Measurements from ENCODE around the gene PRAMEF8. TPM values are rescaled to one million over a fixed set of nuclear protein-coding genes. Genes with fewer than 3 reads are reported as not detected.

Gene PRAMEF8
- total RNA-seq (2022; extraction: Qiagen RNA extraction) = not detected in 5 replicates

GRCh38 chr1:13285037-13285436, at the start of gene PRAMEF8:
PRAMEF8 (minus strand) TSS chr1:13285137; CDS start chr1:13284091, 1,046 bp downstream.

GRCh38 chr1:13315281-13315680, 30.3 kb upstream of the PRAMEF8 start, which contains the start of gene PRAMEF15:
PRAMEF15 (plus strand) TSS chr1:13315581; CDS start chr1:13318408, 2,827 bp downstream.

GRCh38 chr1:13303239-13303638, 18.3 kb upstream of the PRAMEF8 start, which contains the start of gene PRAMEF33:
PRAMEF33 (plus strand) TSS chr1:13303539; CDS start chr1:13305955, 2,416 bp downstream.

GRCh38 chr1:13253898-13254297, 31.0 kb downstream of the PRAMEF8 start, which contains the start of gene PRAMEF5:
PRAMEF5 (plus strand) TSS chr1:13254198; CDS start chr1:13259269, 5,071 bp downstream.

Other genes starting within 250 kb of the PRAMEF8 start
- gene PRAMEF27, start 228.6 kb downstream of the PRAMEF8 start, total RNA-seq (2022; extraction: Qiagen RNA extraction) = not detected in 5 replicates
- not detected in 5 replicates for gene HNRNPCL3, start 224.4 kb downstream of the PRAMEF8 start, total RNA-seq (2022; extraction: Qiagen RNA extraction)
- not detected in 5 replicates for gene PRAMEF25, start 214.4 kb downstream of the PRAMEF8 start, total RNA-seq (2022; extraction: Qiagen RNA extraction)
- not detected in 5 replicates for gene HNRNPCL2, start 168.3 kb downstream of the PRAMEF8 start, total RNA-seq (2022; extraction: Qiagen RNA extraction)
- not detected in 5 replicates for gene PRAMEF26, start 129.1 kb downstream of the PRAMEF8 start, total RNA-seq (2022; extraction: Qiagen RNA extraction)
- not detected in 5 replicates for gene HNRNPCL4, start 119.5 kb downstream of the PRAMEF8 start, total RNA-seq (2022; extraction: Qiagen RNA extraction)
- gene PRAMEF9, start 113.3 kb downstream of the PRAMEF8 start, total RNA-seq (2022; extraction: Qiagen RNA extraction) = not detected in 5 replicates
- gene PRAMEF13, start 83.7 kb downstream of the PRAMEF8 start, total RNA-seq (2022; extraction: Qiagen RNA extraction) = not detected in 5 replicates
- gene PRAMEF18, start 59.0 kb downstream of the PRAMEF8 start, total RNA-seq (2022; extraction: Qiagen RNA extraction) = not detected in 5 replicates
- gene PRAMEF5, start 30.9 kb downstream of the PRAMEF8 start, total RNA-seq (2022; extraction: Qiagen RNA extraction) = not detected in 5 replicates
- not detected in 5 replicates for gene PRAMEF33, start 18.4 kb upstream of the PRAMEF8 start, total RNA-seq (2022; extraction: Qiagen RNA extraction)
- not detected in 5 replicates for gene PRAMEF15, start 30.4 kb upstream of the PRAMEF8 start, total RNA-seq (2022; extraction: Qiagen RNA extraction)
- gene PRAMEF14, start 62.0 kb upstream of the PRAMEF8 start, total RNA-seq (2022; extraction: Qiagen RNA extraction) = not detected in 5 replicates
- not detected in 5 replicates for gene PRAMEF19, start 86.8 kb upstream of the PRAMEF8 start, total RNA-seq (2022; extraction: Qiagen RNA extraction)
- not detected in 5 replicates for gene PRAMEF17, start 104.5 kb upstream of the PRAMEF8 start, total RNA-seq (2022; extraction: Qiagen RNA extraction)
- gene PRAMEF20, start 125.3 kb upstream of the PRAMEF8 start, total RNA-seq (2022; extraction: Qiagen RNA extraction) = not detected in 5 replicates
- 0.04 TPM in 1 of 5 replicates, not detected in the others for gene LRRC38, start 228.9 kb upstream of the PRAMEF8 start, total RNA-seq (2022; extraction: Qiagen RNA extraction)